Common myeloid progenitor, CD34-positive (primary cell): ENCODE measurements around the gene YIPF3.
A peak's percentile ranks its signal among the peaks of the same experiment; 100 is the strongest.

ENCODE experiments used
- CTCF ChIA-PET: fragments of 350-600 bp; sonication (Branson Sonifier 250); formaldehyde crosslinking; loops from one replicate; lab custom pipeline; 2021; ENCODE audit warnings: antibody characterized with exemption; lab: Charles Lee
- POLR2A ChIA-PET: fragments of 350-600 bp; sonication (Branson Sonifier 250); formaldehyde crosslinking; loops from one replicate; lab custom pipeline; 2021; ENCODE audit warnings: antibody characterized with exemption; lab: Charles Lee
- DNase-seq, 3 donors: peaks; one replicate each; pipeline versions ENCODE4 v3.0.0 to v3.0.0-alpha.2; 2013
- H3K27ac ChIP-seq, 2 experiments: 1 replicate in 1 of 2; 2 replicates in 1 of 2; pipeline ENCODE4 v1.7.0; 2013; ENCODE audit warnings: inconsistent platforms in 2 of 2, low read length in 2 of 2, mild to moderate bottlenecking in 2 of 2, low read depth in 1 of 2, moderate library complexity in 1 of 2; ENCODE audit not compliant: severe bottlenecking in 2 of 2, insufficient read depth in 1 of 2, poor library complexity in 1 of 2
- H3K27me3 ChIP-seq, 5 experiments: replicated peaks in 2 of 5; 1 replicate in 3 of 5; 2 replicates in 2 of 5; pipeline versions ENCODE4 v1.6.1 to v1.7.0; 2013; ENCODE audit warnings: low read length in 4 of 5, mild to moderate bottlenecking in 2 of 5, moderate library complexity in 2 of 5, inconsistent platforms in 1 of 5; ENCODE audit not compliant: insufficient read depth in 5 of 5, control insufficient read depth in 4 of 5
- H3K36me3 ChIP-seq, 4 experiments: 1 replicate in 2 of 4; 2 replicates in 2 of 4; pipeline versions ENCODE4 v1.6.1 to v1.7.0; 2013; ENCODE audit warnings: low read length in 3 of 4, control low read depth in 1 of 4, mild to moderate bottlenecking in 1 of 4; ENCODE audit not compliant: control insufficient read depth in 4 of 4, insufficient read depth in 4 of 4
- H3K4me1 ChIP-seq, 4 experiments: 1 replicate in 3 of 4; 2 replicates in 1 of 4; pipeline versions ENCODE4 v1.6.1 to v1.7.1; 2013; ENCODE audit warnings: low read length in 3 of 4, mild to moderate bottlenecking in 3 of 4, control low read depth in 1 of 4, inconsistent platforms in 1 of 4, moderate library complexity in 1 of 4; ENCODE audit not compliant: control insufficient read depth in 4 of 4, insufficient read depth in 4 of 4; ENCODE audit errors: control extremely low read depth in 1 of 4
- H3K4me3 ChIP-seq, 7 experiments: 1 replicate in 4 of 7; 2 replicates in 3 of 7; pipeline versions ENCODE4 v1.5.1 to v1.7.0; 2013; ENCODE audit warnings: mild to moderate bottlenecking in 7 of 7, low read length in 6 of 7, moderate library complexity in 6 of 7, inconsistent platforms in 2 of 7, low read depth in 2 of 7, control low read depth in 1 of 7; ENCODE audit not compliant: insufficient read depth in 4 of 7, control insufficient read depth in 1 of 7; ENCODE audit errors: extremely low read depth in 1 of 7
- H3K9me3 ChIP-seq, 5 experiments: 1 replicate in 4 of 5; 2 replicates in 1 of 5; pipeline versions ENCODE4 v1.6.1 to v1.7.1; 2013; ENCODE audit warnings: low read length in 4 of 5, mild to moderate bottlenecking in 2 of 5, inconsistent platforms in 1 of 5, low read depth in 1 of 5, moderate library complexity in 1 of 5; ENCODE audit not compliant: control insufficient read depth in 4 of 5, insufficient read depth in 2 of 5; ENCODE audit errors: control extremely low read depth in 1 of 5
- WGBS: methylation state at CpG from one replicate; pipeline ENCODE4 v1.1.5; 2013; ENCODE audit not compliant: insufficient coverage; 5-methylcytosine and 5-hydroxymethylcytosine counted together

Gene YIPF3

GRCh38 chr6:43510827-43511163, 5.9 kb downstream of the YIPF3 start:
- Histone ChIP-seq H3K9me3 (no peaks in the 10 kb centered on the region), H3K27ac (no peak overlapping the region), H3K36me3 (peaks cover 13 to 49% (median 38%) of the 10 kb centered on the region in 4 experiments), H3K4me1 (peaks cover 0 to 32% (median 25%) of the 10 kb centered on the region in 4 experiments), H3K4me3 (peak overlapping the region in 2 of 7 experiments; percentile 59 to 67), H3K27me3 (peaks cover 0 to 42% (median 17%) of the 10 kb centered on the region in 5 experiments)
- CTCF ChIA-PET = interaction anchor here (1.6 to 2.1 kb wide), 3 partner anchors 8 to 133 kb away, joined by 4 to 7 read pairs (median 7); no protein-coding TSS in a partner anchor
- DNase-seq = no peak
- 94% methylated on average over 9 of the region's 10 CpGs for WGBS
- POLR2A ChIA-PET = interaction anchor here (0.6 to 1.1 kb wide), 2 partner anchors 50 to 77 kb away, joined by 3 to 4 read pairs; no protein-coding TSS in a partner anchor

- peaks cover 0 to 26% (median 19%) of the 10 kb centered on the region in 4 experiments for H3K4me1 ChIP-seq
- peaks cover 0 to 42% (median 17%) of the 10 kb centered on the region in 5 experiments for H3K27me3 ChIP-seq
- H3K9me3 ChIP-seq = no peaks in the 10 kb centered on the region
- ChIA-PET CTCF (interaction anchor here (0.9 to 2.1 kb wide), 2 partner anchors 64 to 132 kb away, joined by 3 to 4 read pairs; no protein-coding TSS in a partner anchor), POLR2A (interaction anchor here (0.5 kb wide), 1 partner anchor 53 kb away, joined by 4 read pairs; no protein-coding TSS in a partner anchor)
- DNase-seq = peak; percentile 64 to 75 (median 69)
- peaks cover 12 to 49% (median 37%) of the 10 kb centered on the region in 4 experiments for H3K36me3 ChIP-seq
- peak within 1 kb of the TSS; percentile 6 to 73 (median 59) for H3K4me3 ChIP-seq
- H3K27ac ChIP-seq = no peak within 1 kb of the TSS
- 9% methylated on average over 84 of the region's 96 CpGs for WGBS
Observed at GRCh38 chr6:43509984-43510826, 6.5 kb downstream of the YIPF3 start, which contains the start of gene LRRC73. TSS of gene LRRC73 (minus strand) at chr6:43510346. CDS start at chr6:43509785, 561 bp downstream.

GRCh38 chr6:43509142-43509983, 7.4 kb downstream of the YIPF3 start:
- no peaks in the 10 kb centered on the region for H3K9me3 ChIP-seq
- peaks cover 0 to 25% (median 19%) of the 10 kb centered on the region in 4 experiments for H3K4me1 ChIP-seq
- peak overlapping the region in 5 of 7 experiments; percentile 37 to 73 (median 62) for H3K4me3 ChIP-seq
- 13% methylated on average over 54 of the region's 69 CpGs for whole genome bisulfite sequencing
- DNase-seq = peak in 1 of 3 donors; percentile 21
- peaks cover 11 to 51% (median 41%) of the 10 kb centered on the region in 4 experiments for H3K36me3 ChIP-seq
- ChIA-PET CTCF (interaction anchor here (0.9 to 1.1 kb wide), 2 partner anchors 63 to 244 kb away, joined by 3 read pairs; no protein-coding TSS in a partner anchor), POLR2A (interaction anchor here (0.5 kb wide), 1 partner anchor 52 kb away, joined by 4 read pairs; no protein-coding TSS in a partner anchor)
- no peak overlapping the region for H3K27ac ChIP-seq
- H3K27me3 ChIP-seq = peaks cover 0 to 42% (median 17%) of the 10 kb centered on the region in 5 experiments

GRCh38 chr6:43508481-43509141, 8.1 kb downstream of the YIPF3 start:
- H3K4me3 ChIP-seq = no peak overlapping the region
- H3K9me3 ChIP-seq = no peaks in the 10 kb centered on the region
- H3K27me3 ChIP-seq = peaks cover 0 to 42% (median 17%) of the 10 kb centered on the region in 5 experiments
- no peak for DNase-seq
- ChIA-PET CTCF (interaction anchor here (0.6 to 5.7 kb wide), 7 partner anchors 14 to 244 kb away, joined by 3 to 64 read pairs (median 3); partner anchors contain the start of gene DLK2), POLR2A (no interaction called here)
- H3K36me3 ChIP-seq = peaks cover 11 to 50% (median 41%) of the 10 kb centered on the region in 4 experiments
- no peak overlapping the region for H3K27ac ChIP-seq
- H3K4me1 ChIP-seq = peaks cover 0 to 25% (median 19%) of the 10 kb centered on the region in 4 experiments
- 76% methylated on average over 5 of the region's 8 CpGs for WGBS

- POLR2A ChIA-PET = interaction anchor here (0.6 kb wide), 1 partner anchor 558 kb away, joined by 3 read pairs; no protein-coding TSS in a partner anchor
- H3K27me3 ChIP-seq = peaks cover 0 to 42% (median 17%) of the 10 kb centered on the region in 5 experiments
- 35% methylated on average over 12 of the region's 14 CpGs for WGBS
Observed at GRCh38 chr6:43506667-43507471, 9.9 kb downstream of the YIPF3 start.

More at GRCh38 chr6:43506667-43507471, 9.9 kb downstream of the YIPF3 start:
- Histone ChIP-seq H3K36me3 (peaks cover 4 to 49% (median 40%) of the 10 kb centered on the region in 4 experiments), H3K4me3 (no peak overlapping the region), H3K9me3 (no peaks in the 10 kb centered on the region), H3K4me1 (peaks cover 0 to 21% (median 17%) of the 10 kb centered on the region in 4 experiments), H3K27ac (no peak overlapping the region)
- CTCF ChIA-PET = interaction anchor here (0.6 to 5.7 kb wide), 20 partner anchors 9 to 278 kb away, joined by 3 to 64 read pairs (median 5); partner anchors contain the start of genes DLK2, DNPH1, POLR1C and YIPF3
- DNase-seq = peak; percentile 84 to 93 (median 86)
